Stimulated activated CD4-positive, alpha-beta T cell treated with anti-CD3 and anti-CD28 coated beads, Interleukin-2, amount 100 ng/mL, for 4 hours (primary cell): ENCODE results near the gene MTCL1.

ENCODE experiments used
- DNase-seq: peaks from one replicate; pipeline ENCODE4 v3.0.0-alpha.2; 2020; ENCODE audit warnings: low read depth

MTCL1 gene

DNA sequence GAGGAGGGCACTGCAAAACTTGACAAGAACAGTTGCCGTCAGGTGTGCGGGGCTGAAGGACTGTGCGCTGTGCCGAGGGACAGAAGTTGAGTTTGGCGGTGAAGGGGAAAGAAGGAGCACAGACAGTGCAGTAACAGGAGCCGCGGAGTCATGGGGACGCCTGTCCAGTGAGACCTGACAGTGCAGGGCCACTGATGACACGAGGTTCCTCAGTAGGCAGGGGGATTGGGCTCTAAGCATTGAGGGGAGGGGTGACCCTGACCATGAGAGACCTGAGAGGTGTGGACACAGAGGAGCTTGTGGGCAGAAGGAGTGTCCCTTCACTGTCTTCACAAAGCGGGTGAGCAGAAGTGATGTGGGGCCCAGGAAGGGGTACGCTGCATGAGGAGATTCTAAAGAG is 104.8 kb downstream of the MTCL1 start:
- no peak for DNase-seq

GRCh38 chr18:8811115-8811514 is 105.8 kb downstream of the MTCL1 start:
- DNase-seq, result no peak

DNA sequence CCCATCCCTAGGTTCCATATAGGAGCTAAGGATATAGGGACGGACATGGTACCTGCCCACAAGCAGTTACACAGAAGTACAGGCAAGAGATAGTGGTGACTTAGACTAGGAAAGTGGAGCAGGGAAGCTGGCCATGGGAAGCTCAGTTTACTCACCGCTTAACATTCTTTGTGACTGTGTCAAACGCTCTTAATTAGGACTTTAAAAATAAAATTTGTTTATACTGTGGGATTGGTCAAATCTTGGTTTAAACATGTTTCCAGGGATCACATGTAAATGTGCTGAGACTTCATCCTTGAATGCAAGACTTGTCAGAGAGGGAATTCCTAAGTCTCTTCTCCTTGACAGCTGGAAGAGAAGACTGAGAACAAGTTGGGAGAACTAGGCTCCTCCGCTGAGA is 107.3 kb downstream of the MTCL1 start:
- no peak for DNase-seq

DNA sequence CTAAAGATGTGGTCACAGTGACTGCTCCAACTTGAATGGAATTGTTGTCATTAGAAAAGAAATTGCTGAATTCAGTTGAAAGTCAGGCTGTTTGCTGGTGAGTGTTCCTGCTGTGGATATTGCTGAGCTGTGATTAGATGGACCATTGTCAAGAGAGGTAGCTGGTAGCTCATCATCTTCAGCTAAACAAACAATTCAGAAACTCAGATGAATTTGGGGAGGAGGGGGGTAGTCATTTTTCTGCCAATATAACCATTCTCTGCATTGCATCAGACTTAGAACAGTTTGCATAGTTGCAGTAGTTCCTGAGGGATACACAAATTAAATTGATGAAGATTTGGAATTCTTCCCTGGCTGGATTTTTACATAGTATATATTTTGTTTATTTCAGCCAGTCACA is 108.3 kb downstream of the MTCL1 start:
- DNase-seq, result no peak

DNA sequence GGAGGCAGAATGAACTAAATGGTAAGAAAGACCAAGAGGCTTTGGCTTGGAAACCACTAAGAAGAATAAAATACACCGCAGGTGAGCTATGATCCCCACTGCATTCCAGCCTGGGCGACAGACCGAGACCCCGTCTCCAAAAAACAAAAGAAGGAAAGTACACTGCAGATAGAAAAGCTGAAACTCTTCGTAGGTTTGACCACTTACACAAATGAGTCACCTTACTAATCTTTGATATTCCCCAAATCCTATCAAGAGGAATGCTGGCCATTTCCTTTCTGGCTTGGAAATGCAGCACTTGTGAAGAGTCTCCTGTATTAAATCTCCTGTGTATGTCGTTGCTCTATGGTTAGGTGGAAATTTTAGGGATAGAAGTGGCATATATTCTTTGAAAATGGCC is 108.8 kb downstream of the MTCL1 start:
- DNase-seq, result no peak

GRCh38 chr18:8816220-8816619 is 110.9 kb downstream of the MTCL1 start:
- no peak for DNase-seq

DNA sequence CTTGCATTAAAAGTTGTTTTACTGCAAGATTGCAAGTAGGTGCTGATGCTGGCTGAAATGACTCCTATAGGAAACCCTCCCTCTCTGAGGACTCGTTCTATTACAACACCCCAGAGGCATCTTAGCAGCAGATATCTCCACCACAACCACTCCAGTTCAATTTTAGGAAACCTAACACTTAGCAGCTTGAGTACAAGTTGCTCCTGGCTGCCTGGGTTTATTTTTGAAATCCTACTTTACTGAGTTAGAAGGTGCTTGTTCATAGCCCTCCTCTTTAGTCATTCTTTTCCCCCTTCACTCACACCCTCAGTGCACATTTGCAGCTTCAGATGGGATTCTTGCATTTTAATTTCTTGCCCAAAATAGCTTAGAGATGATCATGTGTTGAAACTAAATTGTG is 111.5 kb downstream of the MTCL1 start:
- DNase-seq, result no peak

DNA sequence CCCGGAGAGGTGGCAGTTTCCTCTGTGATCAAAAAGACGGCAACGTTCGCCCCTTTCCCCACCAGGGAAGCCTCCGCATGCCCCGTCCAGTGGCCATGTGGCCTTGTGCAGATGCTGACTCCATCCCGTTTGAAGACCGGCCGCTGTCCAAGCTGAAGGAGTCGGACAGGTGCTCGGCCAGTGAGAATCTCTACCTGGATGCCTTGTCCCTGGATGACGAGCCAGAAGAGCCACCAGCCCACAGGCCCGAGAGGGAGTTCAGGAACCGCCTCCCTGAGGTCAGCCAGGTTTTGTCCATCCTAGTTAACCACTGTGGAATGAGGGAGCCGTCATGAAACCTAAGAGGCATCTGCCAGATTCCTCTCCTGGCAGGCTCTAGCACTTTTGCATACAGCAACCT is 113.6 kb downstream of the MTCL1 start:
- DNase-seq, result no peak

DNA sequence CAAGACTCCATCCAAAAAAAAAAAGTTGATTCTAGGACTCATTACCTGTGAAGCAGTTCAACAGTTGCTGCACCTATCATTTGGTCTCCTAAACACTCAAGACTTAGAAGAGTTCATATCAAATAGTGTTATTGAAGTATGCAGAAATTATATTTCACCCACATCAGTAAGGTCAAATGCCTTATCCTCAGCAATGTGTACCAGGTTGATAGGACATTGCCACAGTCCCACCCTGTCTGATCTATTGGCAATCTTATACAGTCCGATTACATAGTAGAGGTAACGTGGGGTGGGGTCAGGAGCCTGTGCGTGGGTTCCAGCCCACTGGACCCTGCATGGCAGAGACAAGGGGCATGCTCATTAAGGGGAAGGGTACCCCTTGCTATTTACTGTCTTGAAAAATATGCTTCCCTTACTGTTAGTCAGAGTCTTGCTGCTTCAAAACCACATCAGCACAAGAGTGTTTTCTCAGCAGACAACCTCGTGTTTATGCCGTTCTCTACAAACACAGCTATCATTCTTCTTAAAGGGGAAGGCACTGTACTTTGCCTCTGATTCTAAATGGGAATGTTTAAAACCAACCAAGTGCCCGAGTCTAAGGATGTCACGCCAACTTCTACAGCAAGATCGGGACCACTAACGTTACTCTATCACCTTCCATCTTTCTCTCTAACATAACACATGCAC is 115.2 kb downstream of the MTCL1 start:
- DNase-seq, result no peak

DNA sequence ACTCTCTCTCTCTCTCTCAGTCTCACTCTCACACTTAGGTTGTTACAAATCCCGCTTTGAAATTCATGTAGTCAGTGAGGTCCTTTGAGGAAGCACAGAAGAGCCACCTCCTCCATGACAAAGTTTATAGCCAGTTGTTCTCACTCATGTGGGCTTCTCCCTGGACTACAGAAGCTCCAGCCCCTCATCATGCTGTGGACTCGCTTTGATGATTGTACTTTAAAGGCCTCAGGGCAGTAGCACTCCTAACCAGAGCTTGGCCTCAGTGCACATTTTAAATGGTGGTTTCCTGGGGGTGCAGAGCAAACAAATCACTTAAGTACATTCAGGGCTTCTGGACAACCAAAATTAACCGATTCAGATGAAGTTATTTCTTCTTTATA is 115.7 kb downstream of the MTCL1 start:
- no peak for DNase-seq

GRCh38 chr18:8821531-8821930 is 116.2 kb downstream of the MTCL1 start:
- DNase-seq, result no peak

- no peak for DNase-seq
Observed at GRCh38 chr18:8822643-8823042, 117.3 kb downstream of the MTCL1 start.

DNA sequence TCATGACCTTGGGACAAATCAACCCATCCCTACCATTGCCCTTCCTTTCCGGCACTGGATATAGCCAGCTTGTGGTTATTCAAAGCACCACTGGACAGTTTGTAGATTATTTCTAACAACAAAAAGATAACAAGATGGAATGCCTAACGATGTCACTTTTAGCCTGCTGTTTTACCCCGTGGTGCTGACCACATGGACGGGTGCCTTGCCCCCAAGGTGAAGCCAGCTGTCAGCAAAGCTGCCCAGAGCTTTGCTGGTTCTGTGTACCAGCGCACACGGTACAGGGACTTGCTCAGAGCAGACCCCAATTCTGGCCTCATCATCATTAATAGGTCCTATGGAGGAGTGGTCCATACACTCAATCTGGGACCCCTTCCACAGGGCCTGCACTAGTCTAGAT is 118.2 kb downstream of the MTCL1 start:
- no peak for DNase-seq

GRCh38 chr18:8824846-8825245 is 119.5 kb downstream of the MTCL1 start:
- DNase-seq, result no peak

GRCh38 chr18:8825273-8825672 is 119.9 kb downstream of the MTCL1 start:
- DNase-seq, result no peak

- no peak for DNase-seq
Observed at GRCh38 chr18:8825729-8826375, 120.5 kb downstream of the MTCL1 start.

DNA sequence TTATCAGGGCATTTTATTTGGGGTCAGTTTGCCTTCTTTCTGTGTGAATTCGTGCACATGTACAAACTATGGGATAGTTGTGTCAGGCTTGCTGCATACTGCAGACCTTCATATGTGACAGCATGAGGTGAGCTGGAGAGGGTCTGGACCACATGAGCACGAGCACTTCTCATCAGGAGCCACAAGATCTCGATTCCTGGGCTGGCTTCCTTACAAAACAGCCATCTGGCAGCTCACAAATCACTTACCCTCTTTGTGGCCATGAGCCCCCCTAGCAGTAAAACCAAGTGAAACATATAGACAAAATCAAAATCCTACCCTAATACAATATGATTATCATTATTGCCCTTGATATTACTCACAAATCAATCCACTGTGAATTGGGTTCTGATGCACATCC is 121.2 kb downstream of the MTCL1 start:
- DNase-seq, result no peak

- no peak for DNase-seq
Observed at GRCh38 chr18:8826971-8827370, 121.6 kb downstream of the MTCL1 start.

- no peak for DNase-seq
Observed at GRCh38 chr18:8828300-8828699, 122.9 kb downstream of the MTCL1 start.

GRCh38 chr18:8828798-8829197 is 123.4 kb downstream of the MTCL1 start:
- DNase-seq, result no peak

DNA sequence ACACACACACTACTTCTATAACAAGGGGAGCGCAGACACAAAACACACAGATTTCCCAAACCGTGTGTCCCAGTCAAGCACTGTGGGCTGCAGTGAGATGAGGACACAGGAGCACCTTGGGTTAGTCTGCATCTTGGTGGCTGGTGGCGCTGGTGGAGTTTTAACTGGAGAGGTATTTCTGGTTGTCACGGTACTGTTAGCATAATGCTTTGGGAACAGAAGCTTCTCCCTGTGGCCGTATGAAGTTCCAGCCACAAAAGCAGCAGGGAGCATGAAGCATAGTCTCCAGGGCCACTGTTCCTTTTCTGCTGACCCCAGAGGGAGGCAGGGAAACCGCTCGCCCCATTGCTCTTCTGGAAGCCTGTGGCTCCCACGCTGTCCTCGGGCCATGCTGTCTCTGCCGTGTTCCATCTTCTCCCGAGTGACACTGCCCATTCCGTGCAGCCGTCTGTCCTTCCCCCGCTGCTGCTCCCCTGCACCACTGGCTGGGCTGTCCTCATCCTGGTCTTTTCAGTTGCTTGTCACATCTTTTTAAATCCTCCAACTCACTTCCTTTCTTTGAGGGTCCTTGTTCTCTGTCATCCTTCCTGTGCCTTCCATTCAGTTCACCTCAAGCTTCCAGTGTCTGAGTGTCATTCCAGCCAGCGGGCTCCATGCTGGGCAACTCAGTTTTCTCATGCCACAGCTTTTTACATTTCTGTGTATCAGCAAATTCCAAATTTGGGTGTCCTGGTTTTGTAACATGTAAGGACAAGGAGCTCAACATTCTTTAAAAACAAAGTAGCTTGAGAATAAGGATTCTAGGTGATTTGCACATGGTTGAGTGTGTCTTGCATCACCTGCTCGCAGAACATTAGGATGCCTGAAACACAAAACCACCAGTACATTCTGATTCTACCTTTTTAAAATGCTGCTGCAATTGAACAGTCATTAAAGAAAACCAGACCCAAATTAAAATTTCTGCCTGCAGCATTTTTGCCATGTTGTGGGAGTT is 125.0 kb downstream of the MTCL1 start:
- DNase-seq, result no peak

GRCh38 chr18:8831112-8831511 is 125.8 kb downstream of the MTCL1 start:
- DNase-seq, result no peak

DNA sequence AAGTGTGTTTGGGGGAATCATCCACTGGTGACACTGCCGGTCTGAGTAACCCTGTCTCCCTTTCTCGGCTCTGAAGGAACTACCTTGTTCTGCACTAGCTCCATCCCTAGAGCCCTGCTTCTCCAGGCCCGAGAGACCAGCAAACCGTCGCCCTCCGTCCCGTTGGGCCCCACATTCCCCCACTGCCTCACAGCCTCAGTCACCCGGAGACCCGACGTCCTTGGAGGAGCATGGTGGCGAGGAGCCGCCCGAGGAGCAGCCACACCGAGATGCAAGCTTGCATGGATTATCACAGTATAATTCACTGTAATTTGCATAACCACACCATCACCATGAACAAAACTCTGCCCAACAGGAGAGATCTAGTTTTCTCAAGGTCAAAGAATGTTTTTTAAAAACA is 126.2 kb downstream of the MTCL1 start:
- no peak for DNase-seq
